Glutamatergic neuron (in vitro differentiated cells): Measurements from ENCODE around the gene ASPRV1. TPM values are rescaled to one million over a fixed set of nuclear protein-coding genes. Genes with fewer than 3 reads are reported as not detected.

Experiments used
- DNase-seq: peaks from one replicate; pipeline ENCODE4 v3.0.0; 2022
- H3K27ac Mint-ChIP-seq: one replicate; pipeline ENCODE4 v1.8.0; 2020; ENCODE audit warnings: mild to moderate bottlenecking, mixed read lengths, inconsistent platforms; ENCODE audit not compliant: unreplicated experiment
- H3K27me3 Mint-ChIP-seq: one replicate; pipeline ENCODE4 v1.8.0; 2020; ENCODE audit warnings: mild to moderate bottlenecking, moderate library complexity, mixed read lengths, inconsistent platforms; ENCODE audit not compliant: unreplicated experiment
- H3K36me3 Mint-ChIP-seq: one replicate; pipeline ENCODE4 v1.8.0; 2020; ENCODE audit warnings: mild to moderate bottlenecking, mixed read lengths, inconsistent platforms; ENCODE audit not compliant: unreplicated experiment
- H3K4me1 Mint-ChIP-seq: one replicate; pipeline ENCODE4 v1.8.0; 2020; ENCODE audit warnings: mild to moderate bottlenecking, low read depth, mixed read lengths, inconsistent platforms; ENCODE audit not compliant: unreplicated experiment
- H3K4me3 Mint-ChIP-seq: one replicate; pipeline ENCODE4 v1.8.0; 2020; ENCODE audit warnings: mild to moderate bottlenecking, mixed read lengths, inconsistent platforms; ENCODE audit not compliant: unreplicated experiment
- H3K9me3 Mint-ChIP-seq: one replicate; pipeline ENCODE4 v1.8.0; 2020; ENCODE audit warnings: mild to moderate bottlenecking, moderate library complexity, mixed read lengths, inconsistent platforms; ENCODE audit not compliant: unreplicated experiment
- CTCF ChIP-seq: fragments of 200-600 bp; sonication (generic); IDR thresholded peaks from one replicate; pipeline ENCODE4 v1.5.0; 2021; ENCODE audit not compliant: partially characterized antibody, unreplicated experiment
- total RNA-seq: library from RNA; stranded (reverse); fragmentation: NEBNext Ultra II Directional; extraction: Animal tissue kit (Norgen Biotek cat#: 25700); gene quantifications from one replicate; pipeline ENCODE4 v1.2.1, GENCODE V29; 2021; ENCODE audit not compliant: unreplicated experiment

The ASPRV1 gene
- total RNA-seq, 1 donor from 2014 or later, result 2.5 TPM

DNA sequence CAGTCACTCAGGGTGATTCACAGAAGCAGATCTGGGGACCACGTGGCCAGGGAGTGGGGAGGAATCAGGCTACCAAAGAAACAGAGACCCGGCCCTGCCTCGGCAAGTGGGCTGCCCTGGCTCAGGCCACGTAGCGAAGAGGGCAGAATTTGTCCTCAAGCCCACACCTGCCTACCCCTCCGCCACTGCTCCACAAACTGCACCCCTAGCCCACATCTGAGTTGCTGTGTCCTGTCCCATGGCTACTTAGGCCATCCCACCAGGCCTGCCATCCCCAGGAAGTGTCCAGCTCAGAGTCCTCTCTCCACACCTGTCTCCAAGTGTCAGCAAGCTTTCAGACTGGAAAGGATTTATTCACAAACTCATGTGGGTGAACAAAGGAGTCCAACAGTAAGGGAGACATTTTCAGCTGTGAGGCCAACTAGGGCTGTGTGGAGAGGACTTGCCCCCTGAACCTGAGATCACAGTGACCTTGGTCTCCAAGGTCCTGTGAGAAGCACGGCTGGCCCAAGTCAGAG is 31.7 kb upstream of the ASPRV1 start:
- TF ChIP-seq CTCF, result no peak
- H3K27ac Mint-ChIP-seq, result no peak overlapping the region
- no peak for DNase-seq
- peaks cover 2% of the 10 kb centered on the region for H3K27me3 Mint-ChIP-seq
- H3K9me3 Mint-ChIP-seq, result peaks cover 4% of the 10 kb centered on the region
- H3K4me1 Mint-ChIP-seq, result peaks cover 2% of the 10 kb centered on the region
- no peak overlapping the region for H3K4me3 Mint-ChIP-seq
- H3K36me3 Mint-ChIP-seq, result peaks cover 4% of the 10 kb centered on the region

DNA sequence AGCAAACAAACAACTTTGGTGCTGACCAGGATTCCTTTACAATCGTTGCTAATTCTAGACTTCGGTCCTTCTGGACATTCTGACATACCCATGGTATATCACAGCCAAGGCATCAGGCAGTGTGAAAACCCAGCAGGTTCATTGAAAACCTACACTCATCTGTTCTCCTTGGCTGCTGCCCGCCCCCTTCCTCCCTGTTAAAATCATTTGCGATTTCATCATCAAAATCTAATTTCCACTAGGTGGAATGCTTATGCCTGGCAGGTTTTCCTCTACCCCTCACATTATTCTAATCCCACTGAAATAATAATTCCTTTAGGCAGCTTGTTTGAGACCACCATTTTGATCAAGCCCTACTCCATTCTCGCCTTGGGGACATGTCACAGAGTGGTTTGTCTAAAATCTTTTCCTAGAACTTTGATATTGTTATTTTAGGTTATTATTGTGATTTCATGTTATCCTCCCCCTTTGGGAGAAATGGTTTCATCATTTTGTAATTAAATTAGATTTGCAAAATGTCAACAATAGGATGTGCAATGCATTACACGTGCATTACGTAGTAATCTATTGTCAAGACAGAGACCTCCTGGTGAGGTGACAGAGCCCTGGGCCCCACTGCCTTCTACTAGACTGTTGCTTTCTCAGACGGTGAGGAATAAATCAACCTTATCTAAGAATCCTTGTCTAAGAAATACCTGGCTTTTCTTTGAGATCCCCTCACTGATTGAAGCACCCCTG is 31.0 kb upstream of the ASPRV1 start:
- Mint-ChIP-seq H3K36me3 (peaks cover 4% of the 10 kb centered on the region), H3K4me1 (peaks cover 2% of the 10 kb centered on the region), H3K9me3 (peaks cover 4% of the 10 kb centered on the region), H3K27me3 (peaks cover 2% of the 10 kb centered on the region), H3K4me3 (no peak overlapping the region), H3K27ac (no peak overlapping the region)
- no peak for TF ChIP-seq CTCF
- DNase-seq, result no peak

- Mint-ChIP-seq H3K36me3 (peaks cover 4% of the 10 kb centered on the region), H3K9me3 (peaks cover 4% of the 10 kb centered on the region), H3K27me3 (peaks cover 2% of the 10 kb centered on the region), H3K4me1 (no peaks in the 10 kb centered on the region), H3K4me3 (no peak overlapping the region), H3K27ac (no peak overlapping the region)
- no peak for TF ChIP-seq CTCF
- no peak for DNase-seq
These were observed 28.1 kb upstream of the ASPRV1 start for GRCh38 chr2:69989441-69990105.

- peaks cover 4% of the 10 kb centered on the region for H3K9me3 Mint-ChIP-seq
- no peak overlapping the region for H3K4me3 Mint-ChIP-seq
- H3K27me3 Mint-ChIP-seq, result peaks cover 2% of the 10 kb centered on the region
- no peak overlapping the region for H3K27ac Mint-ChIP-seq
- H3K4me1 Mint-ChIP-seq, result no peaks in the 10 kb centered on the region
- H3K36me3 Mint-ChIP-seq, result peaks cover 4% of the 10 kb centered on the region
- no peak for DNase-seq
- no peak for TF ChIP-seq CTCF
These were observed 27.6 kb upstream of the ASPRV1 start for GRCh38 chr2:69989009-69989408.

DNA sequence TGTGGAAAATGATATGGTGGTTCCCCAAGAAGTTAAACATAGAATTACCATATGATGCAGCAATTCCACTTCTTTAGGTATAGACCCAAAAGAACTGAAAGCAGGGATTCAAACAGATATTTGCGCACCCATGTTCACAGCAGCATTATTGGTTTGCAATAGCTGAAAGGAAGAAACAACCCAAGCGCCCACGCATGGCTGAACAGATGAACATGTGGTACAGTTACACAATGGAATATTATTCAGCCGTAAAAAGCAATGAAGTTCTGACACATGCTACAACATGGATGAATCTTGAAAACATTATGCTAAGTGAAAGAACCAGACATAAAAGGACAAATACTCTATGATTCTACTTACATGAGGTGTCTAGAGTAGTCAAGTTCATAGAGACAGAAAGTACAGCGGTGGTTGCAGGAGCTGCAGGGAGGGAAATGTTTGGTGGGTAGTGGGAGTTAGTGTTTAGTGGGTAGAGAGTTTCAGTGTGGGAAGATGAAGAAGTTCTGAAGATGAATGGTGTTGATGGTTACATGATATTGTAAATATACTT is 26.7 kb upstream of the ASPRV1 start:
- Mint-ChIP-seq H3K36me3 (peaks cover 4% of the 10 kb centered on the region), H3K27ac (no peak overlapping the region)
- no peak for TF ChIP-seq CTCF

More for the DNA sequence above, 26.7 kb upstream of the ASPRV1 start:
- no peak for DNase-seq
- Mint-ChIP-seq H3K27me3 (peaks cover 3% of the 10 kb centered on the region), H3K9me3 (peaks cover 4% of the 10 kb centered on the region), H3K4me1 (no peaks in the 10 kb centered on the region), H3K4me3 (no peak overlapping the region)
